Endothelial cell of umbilical vein (primary cell): ENCODE data around the gene LRCH1. TPM values are rescaled to one million over a fixed set of nuclear protein-coding genes. Genes with fewer than 3 reads are reported as not detected.

ENCODE experiments used
- BruUV-seq: library from RNA; stranded (reverse); fragments of 400-500 nt; replicated peaks from 2 replicates; lab custom pipeline; 2021; lab: Mats Ljungman, UMichigan
- CTCF ChIA-PET: fragments of 300-600, 350-600 bp; sonication (Branson Sonifier 250); formaldehyde crosslinking; loops from one replicate; lab custom pipeline; 2021; ENCODE audit warnings: antibody characterized with exemption, inconsistent platforms; lab: Charles Lee
- POLR2A ChIA-PET: fragments of 300-600, 350-600 bp; sonication (Branson Sonifier 250); formaldehyde crosslinking; loops from one replicate; lab custom pipeline; 2021; ENCODE audit warnings: antibody characterized with exemption, inconsistent platforms; lab: Charles Lee
- DNase-seq: peaks from one replicate; pipeline ENCODE4 v3.0.0-alpha.2; 2011; ENCODE audit warnings: low read depth, low spot score
- FAIRE-seq: peaks from 2 replicates; lab custom pipeline; 2011; peaks lifted over from hg19 to GRCh38; lab: Jason Lieb, UNC
- H2AFZ ChIP-seq: 2 replicates; pipeline ENCODE4 v1.6.0; 2012; ENCODE audit warnings: low read depth, low read length, control low read depth, inconsistent platforms
- H3K27ac ChIP-seq: 2 replicates; pipeline ENCODE4 v1.5.1; 2011; ENCODE audit warnings: low read depth, mild to moderate bottlenecking, control low read depth, low read length, moderate library complexity; ENCODE audit not compliant: insufficient read depth
- H3K27me3 ChIP-seq, 2 experiments: 2 replicates each; pipeline versions ENCODE4 v1.6.0 to v1.6.1; 2011; ENCODE audit warnings: low read length in 2 of 2, mixed read lengths in 1 of 2; ENCODE audit not compliant: control insufficient read depth in 2 of 2, insufficient read depth in 2 of 2
- H3K36me3 ChIP-seq, 2 experiments: 2 replicates in 1 of 2; 3 replicates in 1 of 2; pipeline ENCODE4 v1.5.1; 2011; ENCODE audit warnings: low read length in 2 of 2, mild to moderate bottlenecking in 1 of 2, moderate library complexity in 1 of 2; ENCODE audit not compliant: control insufficient read depth in 2 of 2, insufficient read depth in 2 of 2; ENCODE audit errors: extremely low read depth in 1 of 2
- H3K4me1 ChIP-seq: 3 replicates; pipeline ENCODE4 v1.5.1; 2011; ENCODE audit warnings: mild to moderate bottlenecking, low read length; ENCODE audit not compliant: control insufficient read depth, insufficient read depth; ENCODE audit errors: extremely low read depth
- H3K4me2 ChIP-seq: 2 replicates; pipeline ENCODE4 v1.6.1; 2011; ENCODE audit warnings: low read length, control low read depth, mixed read lengths; ENCODE audit not compliant: insufficient read depth
- H3K4me3 ChIP-seq, 3 experiments: fragments of 200-600 bp in 1 of 3; sonication (generic), shearing (Covaris generic) in 1 of 3; replicated peaks in 1 of 3; 2 replicates each; pipeline ENCODE4 v1.5.1; 2011 to 2016; ENCODE audit warnings: control low read depth in 3 of 3, low read length in 3 of 3, mild to moderate bottlenecking in 2 of 3, inconsistent platforms in 1 of 3, low read depth in 1 of 3, moderate library complexity in 1 of 3; ENCODE audit not compliant: insufficient read depth in 1 of 3
- H3K79me2 ChIP-seq: 2 replicates; pipeline ENCODE4 v1.6.0; 2012; ENCODE audit warnings: low read length, inconsistent platforms; ENCODE audit not compliant: control insufficient read depth, insufficient read depth
- H3K9ac ChIP-seq: replicated peaks from 2 replicates; pipeline ENCODE3; 2011; ENCODE audit warnings: low read length, control low read depth; ENCODE audit not compliant: insufficient read depth; ENCODE audit errors: extremely low read depth
- H3K9me1 ChIP-seq: replicated peaks from 3 replicates; pipeline ENCODE4 v1.6.0; 2011; ENCODE audit warnings: mild to moderate bottlenecking, low read length; ENCODE audit not compliant: control insufficient read depth, insufficient read depth; ENCODE audit errors: extremely low read depth
- H3K9me3 ChIP-seq: replicated peaks from 2 replicates; pipeline ENCODE4 v1.5.1; 2012; ENCODE audit warnings: low read length, inconsistent platforms; ENCODE audit not compliant: control insufficient read depth, insufficient read depth
- H4K20me1 ChIP-seq: replicated peaks from 2 replicates; pipeline ENCODE3; 2011; ENCODE audit warnings: mild to moderate bottlenecking, low read length; ENCODE audit not compliant: control insufficient read depth, insufficient read depth; ENCODE audit errors: extremely low read depth
- CTCF ChIP-seq, 2 donors: IDR thresholded peaks; 1 replicate in 1 of 2; 2 replicates in 1 of 2; pipeline ENCODE4 v1.5.1; 2011; ENCODE audit warnings: low read length in 2 of 2, mild to moderate bottlenecking in 2 of 2, moderate library complexity in 2 of 2, control low read depth in 1 of 2, inconsistent platforms in 1 of 2, low read depth in 1 of 2; ENCODE audit not compliant: insufficient read depth in 1 of 2; ENCODE audit errors: extremely low read depth in 1 of 2
- EZH2 ChIP-seq: IDR thresholded peaks from 2 replicates; pipeline ENCODE4 v1.6.1; 2012; ENCODE audit warnings: borderline replicate concordance, low read depth, mild to moderate bottlenecking, moderate library complexity, low read length, inconsistent platforms; ENCODE audit not compliant: severe bottlenecking
- FOS ChIP-seq: IDR thresholded peaks from 2 replicates; pipeline ENCODE4 v1.6.1; 2011; ENCODE audit warnings: mild to moderate bottlenecking, low read length, moderate library complexity, borderline replicate concordance; ENCODE audit not compliant: insufficient read depth
- GATA2 ChIP-seq: IDR thresholded peaks from 2 replicates; pipeline ENCODE4 v1.7.0; 2011; ENCODE audit warnings: low read depth, mild to moderate bottlenecking, moderate library complexity, mixed read lengths, low read length; ENCODE audit not compliant: insufficient read length, insufficient read depth
- MYC ChIP-seq: IDR thresholded peaks from one replicate; pipeline ENCODE4 v1.6.1; 2011; ENCODE audit warnings: mild to moderate bottlenecking, low read depth, low read length
- POLR2A ChIP-seq: IDR thresholded peaks from 2 replicates; pipeline ENCODE4 v1.6.1; 2012; ENCODE audit warnings: low read depth, mild to moderate bottlenecking, control low read depth, low read length
- POLR2AphosphoS5 ChIP-seq: IDR thresholded peaks from 2 replicates; pipeline ENCODE4 v1.6.1; 2012; ENCODE audit warnings: low read depth, mild to moderate bottlenecking, control low read depth, low read length, moderate library complexity; ENCODE audit not compliant: insufficient read depth
- dilution Hi-C: fragments of 300-500 bp; cut with MboI; formaldehyde crosslinking; loops from one replicate; pipeline ENCODE4 v1.15.0; 2019; ENCODE audit warnings: low sequenced_read_pairs; ENCODE audit not compliant: extremely low pct_ligation_motif_present
- intact Hi-C: fragments of 100-400 bp; cut with micrococcal nuclease; formaldehyde crosslinking; loops from one replicate; pipeline ENCODE4 v1.10.0; 2022
- polyA plus RNA-seq, 4 experiments: library from polyadenylated mRNA; depleted of rRNA in 3 of 4; stranded (reverse) in 3 of 4; unstranded in 1 of 4; fragments of >200 nt; gene quantifications; 2 replicates each; pipeline versions ENCODE4 v1.2.1 to v1.2.3, GENCODE V29; 2011 to 2012; ENCODE audit warnings: missing spikeins in 1 of 4
- total RNA-seq: library from RNA; stranded (reverse); gene quantifications from 2 replicates; pipeline ENCODE4 v1.2.3, GENCODE V29; 2021
- TF ChIP-seq, protein P1 (sequence below): IDR thresholded peaks from 2 replicates; pipeline ENCODE4 v1.6.1; 2011; ENCODE audit not compliant: insufficient read depth, insufficient read length

LRCH1 gene
- total and polyA plus RNA-seq, 2 donors (not counting 3 experiments of a cell fraction or from before 2014, with no cell fraction given) = 5.4 to 16.5 TPM

DNA sequence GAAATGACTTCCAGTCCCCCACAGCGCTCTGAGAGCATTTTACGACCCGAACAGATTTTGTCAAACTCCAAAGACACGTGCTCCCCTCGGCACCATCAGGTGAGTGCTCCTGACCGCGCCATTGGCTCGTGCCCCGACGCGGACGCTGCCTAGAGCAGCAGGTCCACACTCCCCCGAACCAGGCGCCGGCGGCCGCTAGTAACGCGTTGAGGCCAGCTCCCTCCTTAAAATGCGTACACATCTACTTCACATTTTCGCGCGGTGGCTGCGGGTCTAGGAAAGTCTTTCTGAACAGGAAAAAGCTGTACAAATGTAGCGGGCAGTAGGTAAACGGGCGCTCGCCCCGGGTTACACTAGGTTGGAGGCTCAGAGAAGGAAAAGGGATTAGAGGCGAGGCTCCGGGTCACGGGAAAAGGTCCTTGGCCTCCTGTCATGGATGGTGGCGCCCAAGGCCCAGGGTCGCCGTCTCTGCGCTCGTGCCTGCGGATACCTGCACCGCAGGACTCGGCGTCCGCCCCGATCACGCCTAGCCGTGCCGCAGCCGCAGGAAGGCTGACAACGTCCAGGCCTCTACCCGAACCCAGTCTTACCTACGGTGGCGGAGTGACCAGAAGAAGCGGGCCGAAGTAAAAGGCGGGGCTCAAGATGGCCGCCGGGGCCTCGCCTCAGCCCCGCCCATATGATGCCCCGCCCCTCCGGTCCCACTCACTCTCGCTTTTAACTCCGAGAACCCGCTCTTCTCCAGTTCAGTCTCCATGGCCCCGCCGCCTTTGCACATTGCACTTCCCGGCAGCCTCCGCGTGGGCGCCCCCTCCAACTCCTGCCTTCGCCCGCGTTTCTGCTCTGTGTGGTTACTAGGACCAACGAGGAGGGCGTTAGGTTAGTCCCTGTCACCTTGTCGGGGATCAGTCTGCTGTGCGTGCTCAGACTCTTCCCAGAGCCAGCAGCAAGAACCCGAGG lies 243.8 kb downstream of the LRCH1 start, which contains the start of gene ESD:
TSS of gene ESD (minus strand) at position 647 of the 960 bp plus-strand sequence. CDS start 5,748 bp downstream, outside the sequence.
- intact Hi-C loops (loop anchor here (2.0 kb wide), 1 partner anchor 242 kb away; no protein-coding TSS in a partner anchor), dilution Hi-C loops (no loop called here)
- TSS peak; percentile 78 for BruUV-seq
- Histone ChIP-seq H3K27ac (peak within 1 kb of the TSS; percentile 63), H3K4me1 (peaks cover 9% of the 10 kb centered on the region), H4K20me1 (no peaks in the 10 kb centered on the region), H3K9me1 (no peaks in the 10 kb centered on the region), H3K36me3 (no peaks in the 10 kb centered on the region), H3K4me3 (peak within 1 kb of the TSS; percentile 56 to 89 (median 81)), H3K4me2 (peak within 1 kb of the TSS; percentile 90), H2AFZ (peak within 1 kb of the TSS; percentile 84), H3K9ac (peak within 1 kb of the TSS; percentile 93), H3K27me3 (peaks cover 2 to 9% of the 10 kb centered on the region in 2 experiments), H3K9me3 (no peaks in the 10 kb centered on the region), H3K79me2 (peaks cover 24% of the 10 kb centered on the region)
- FAIRE-seq (peak; percentile 91), DNase-seq (peak; percentile 89)
- TF ChIP-seq POLR2AphosphoS5 = peak; percentile 76
- TF ChIP-seq POLR2A = peak; percentile 79
- TF ChIP-seq, protein P1, sequence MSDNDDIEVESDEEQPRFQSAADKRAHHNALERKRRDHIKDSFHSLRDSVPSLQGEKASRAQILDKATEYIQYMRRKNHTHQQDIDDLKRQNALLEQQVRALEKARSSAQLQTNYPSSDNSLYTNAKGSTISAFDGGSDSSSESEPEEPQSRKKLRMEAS = peak; percentile 84
- TF ChIP-seq MYC = peak; percentile 16
- TF ChIP-seq GATA2 = no peak
- no peak for TF ChIP-seq CTCF (IDR thresholded peaks at IDR 0.05; ENCODE audit: extremely low read depth in 1 of 2, insufficient read depth in 1 of 2, low read depth in 1 of 2, low read length in 2 of 2)
- TF ChIP-seq FOS = no peak
- no peak for TF ChIP-seq EZH2
- ChIA-PET POLR2A (no interaction called here), CTCF (no interaction called here)
